Measurements from ENCODE around the gene TXNDC11. TPM values are rescaled to one million over a fixed set of nuclear protein-coding genes. Genes with fewer than 3 reads are reported as not detected.

The TXNDC11 gene
- total and polyA plus RNA-seq, 9 of the 15 experiments (the other 6 are each of a cell fraction or from before 2014, with no cell fraction given) = 0.66 to 32.6 (median 26.2) TPM

DNA sequence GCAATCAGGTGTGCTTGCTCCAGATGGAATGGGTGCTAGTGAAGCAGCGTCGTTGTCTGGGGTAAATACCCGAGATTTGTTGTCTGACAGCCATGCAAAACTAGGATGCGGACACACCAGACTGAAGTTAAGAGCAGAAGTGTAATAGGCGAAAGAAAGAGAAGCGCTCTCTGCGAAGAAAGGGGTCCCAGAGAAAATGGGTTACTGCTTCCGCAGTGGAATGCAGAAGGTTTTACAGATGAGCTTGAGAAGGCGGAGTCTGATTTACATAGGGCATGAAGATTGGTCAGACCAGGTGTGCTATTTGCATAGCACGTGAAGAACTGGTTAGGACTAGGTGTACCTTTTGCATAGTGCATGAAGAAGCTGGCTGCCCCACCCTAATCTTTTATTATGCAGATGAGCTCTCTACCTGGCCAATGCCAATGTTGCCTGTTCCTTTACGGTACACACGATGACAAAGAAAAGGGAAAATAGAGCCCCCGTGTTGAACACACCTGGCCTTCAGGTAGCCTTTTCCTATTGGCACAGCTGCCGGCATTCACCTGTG is 106.4 kb downstream of the TXNDC11 start:
- H4K20me1 ChIP-seq (replicated peaks; ENCODE audit: control insufficient read depth, insufficient read depth, low read length) = 0 out of 2 replicates have a peak, but pooled peaks cover 3% of the 10 kb centered on the region
- POLR2A ChIA-PET = interaction anchor here (0.6 to 2.2 kb wide), 3 partner anchors 9 to 29 kb away, joined by 3 to 8 read pairs (median 5); no protein-coding TSS in a partner anchor
- H2AFZ ChIP-seq (ENCODE audit: low read depth, low read length) = no peak overlapping the region
- in situ Hi-C loops (cut with MboI) (no loop called here), intact Hi-C loops (cut with micrococcal nuclease) (no loop called here)
- peaks cover 3 to 47% of the 10 kb centered on the region in 2 experiments; a peak in 4 of 5 replicates for H3K27me3 ChIP-seq (ENCODE audit: control insufficient read depth in 2 of 2, insufficient read depth in 2 of 2, low read length in 2 of 2)
- peaks cover 5 to 9% of the 10 kb centered on the region in 2 experiments; a peak in 4 of 5 replicates for H3K4me1 ChIP-seq (replicated peaks in 1 of 2; ENCODE audit: control insufficient read depth in 2 of 2, insufficient read depth in 2 of 2, low read length in 2 of 2)
- 10% methylated on average over 14 of the region's 14 CpGs for WGBS (ENCODE audit: insufficient coverage, low coverage, missing lambda C conversion rate)
- no peaks in the 10 kb centered on the region for H3K9me3 ChIP-seq (replicated peaks; ENCODE audit: control insufficient read depth, insufficient read depth, low read depth, low read length)
- FAIRE-seq (peak; percentile 70), ATAC-seq (peak; percentile 78), DNase-seq (ENCODE audit: extremely low read depth in 1 of 4, low spot score in 3 of 4) (peak in 1 of 4 experiments; percentile 41)
- H3K9me1 ChIP-seq (ENCODE audit: control insufficient read depth, insufficient read depth, low read length) = no peaks in the 10 kb centered on the region
- no peak overlapping the region for H3K27ac ChIP-seq (ENCODE audit: extremely low read depth, low read depth, low read length)
- H3K36me3 ChIP-seq (ENCODE audit: control insufficient read depth, insufficient read depth, low read length) = no peaks in the 10 kb centered on the region
- CTCF ChIA-PET (ENCODE audit: low intra/inter-chr PET ratio) = no interaction called here
- no peak overlapping the region for H3K4me3 ChIP-seq
- no peak overlapping the region for H3K9ac ChIP-seq (ENCODE audit: insufficient read depth in 1 of 2, low read depth in 2 of 2, low read length in 2 of 2)
- BruUV-seq (replicated peaks) = no TSS peak
- H3K4me2 ChIP-seq (ENCODE audit: insufficient read depth, low read length) = no peak overlapping the region
- no peaks in the 10 kb centered on the region for H3K79me2 ChIP-seq (ENCODE audit: control insufficient read depth, insufficient read depth, low read length)
- TF ChIP-seq, protein P1, sequence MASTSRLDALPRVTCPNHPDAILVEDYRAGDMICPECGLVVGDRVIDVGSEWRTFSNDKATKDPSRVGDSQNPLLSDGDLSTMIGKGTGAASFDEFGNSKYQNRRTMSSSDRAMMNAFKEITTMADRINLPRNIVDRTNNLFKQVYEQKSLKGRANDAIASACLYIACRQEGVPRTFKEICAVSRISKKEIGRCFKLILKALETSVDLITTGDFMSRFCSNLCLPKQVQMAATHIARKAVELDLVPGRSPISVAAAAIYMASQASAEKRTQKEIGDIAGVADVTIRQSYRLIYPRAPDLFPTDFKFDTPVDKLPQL (IDR thresholded peaks at IDR 0.05; ENCODE audit: extremely low read depth, insufficient read length) = no peak
- TF ChIP-seq BRD9 (IDR thresholded peaks at IDR 0.05; ENCODE audit: low read depth, partially characterized antibody) (no peak), CTBP1 (IDR thresholded peaks at IDR 0.05; ENCODE audit: borderline replicate concordance) (peak; percentile 16; the same call in 1 of the 2 replicates), HSF4 (CRISPR knock-in tag; IDR thresholded peaks at IDR 0.05; ENCODE audit: borderline replicate concordance) (no peak)
- TF ChIP-seq, protein P2, sequence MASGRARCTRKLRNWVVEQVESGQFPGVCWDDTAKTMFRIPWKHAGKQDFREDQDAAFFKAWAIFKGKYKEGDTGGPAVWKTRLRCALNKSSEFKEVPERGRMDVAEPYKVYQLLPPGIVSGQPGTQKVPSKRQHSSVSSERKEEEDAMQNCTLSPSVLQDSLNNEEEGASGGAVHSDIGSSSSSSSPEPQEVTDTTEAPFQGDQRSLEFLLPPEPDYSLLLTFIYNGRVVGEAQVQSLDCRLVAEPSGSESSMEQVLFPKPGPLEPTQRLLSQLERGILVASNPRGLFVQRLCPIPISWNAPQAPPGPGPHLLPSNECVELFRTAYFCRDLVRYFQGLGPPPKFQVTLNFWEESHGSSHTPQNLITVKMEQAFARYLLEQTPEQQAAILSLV (tag; IDR thresholded peaks at IDR 0.05) = no peak
- TF ChIP-seq, protein P3, sequence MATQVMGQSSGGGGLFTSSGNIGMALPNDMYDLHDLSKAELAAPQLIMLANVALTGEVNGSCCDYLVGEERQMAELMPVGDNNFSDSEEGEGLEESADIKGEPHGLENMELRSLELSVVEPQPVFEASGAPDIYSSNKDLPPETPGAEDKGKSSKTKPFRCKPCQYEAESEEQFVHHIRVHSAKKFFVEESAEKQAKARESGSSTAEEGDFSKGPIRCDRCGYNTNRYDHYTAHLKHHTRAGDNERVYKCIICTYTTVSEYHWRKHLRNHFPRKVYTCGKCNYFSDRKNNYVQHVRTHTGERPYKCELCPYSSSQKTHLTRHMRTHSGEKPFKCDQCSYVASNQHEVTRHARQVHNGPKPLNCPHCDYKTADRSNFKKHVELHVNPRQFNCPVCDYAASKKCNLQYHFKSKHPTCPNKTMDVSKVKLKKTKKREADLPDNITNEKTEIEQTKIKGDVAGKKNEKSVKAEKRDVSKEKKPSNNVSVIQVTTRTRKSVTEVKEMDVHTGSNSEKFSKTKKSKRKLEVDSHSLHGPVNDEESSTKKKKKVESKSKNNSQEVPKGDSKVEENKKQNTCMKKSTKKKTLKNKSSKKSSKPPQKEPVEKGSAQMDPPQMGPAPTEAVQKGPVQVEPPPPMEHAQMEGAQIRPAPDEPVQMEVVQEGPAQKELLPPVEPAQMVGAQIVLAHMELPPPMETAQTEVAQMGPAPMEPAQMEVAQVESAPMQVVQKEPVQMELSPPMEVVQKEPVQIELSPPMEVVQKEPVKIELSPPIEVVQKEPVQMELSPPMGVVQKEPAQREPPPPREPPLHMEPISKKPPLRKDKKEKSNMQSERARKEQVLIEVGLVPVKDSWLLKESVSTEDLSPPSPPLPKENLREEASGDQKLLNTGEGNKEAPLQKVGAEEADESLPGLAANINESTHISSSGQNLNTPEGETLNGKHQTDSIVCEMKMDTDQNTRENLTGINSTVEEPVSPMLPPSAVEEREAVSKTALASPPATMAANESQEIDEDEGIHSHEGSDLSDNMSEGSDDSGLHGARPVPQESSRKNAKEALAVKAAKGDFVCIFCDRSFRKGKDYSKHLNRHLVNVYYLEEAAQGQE (IDR thresholded peaks at IDR 0.05; ENCODE audit: borderline replicate concordance) = peak; percentile 61
- TF ChIP-seq, protein P3 (CRISPR knock-in tag; IDR thresholded peaks at IDR 0.05; ENCODE audit: low read depth) = no peak
- TF ChIP-seq, protein P4, sequence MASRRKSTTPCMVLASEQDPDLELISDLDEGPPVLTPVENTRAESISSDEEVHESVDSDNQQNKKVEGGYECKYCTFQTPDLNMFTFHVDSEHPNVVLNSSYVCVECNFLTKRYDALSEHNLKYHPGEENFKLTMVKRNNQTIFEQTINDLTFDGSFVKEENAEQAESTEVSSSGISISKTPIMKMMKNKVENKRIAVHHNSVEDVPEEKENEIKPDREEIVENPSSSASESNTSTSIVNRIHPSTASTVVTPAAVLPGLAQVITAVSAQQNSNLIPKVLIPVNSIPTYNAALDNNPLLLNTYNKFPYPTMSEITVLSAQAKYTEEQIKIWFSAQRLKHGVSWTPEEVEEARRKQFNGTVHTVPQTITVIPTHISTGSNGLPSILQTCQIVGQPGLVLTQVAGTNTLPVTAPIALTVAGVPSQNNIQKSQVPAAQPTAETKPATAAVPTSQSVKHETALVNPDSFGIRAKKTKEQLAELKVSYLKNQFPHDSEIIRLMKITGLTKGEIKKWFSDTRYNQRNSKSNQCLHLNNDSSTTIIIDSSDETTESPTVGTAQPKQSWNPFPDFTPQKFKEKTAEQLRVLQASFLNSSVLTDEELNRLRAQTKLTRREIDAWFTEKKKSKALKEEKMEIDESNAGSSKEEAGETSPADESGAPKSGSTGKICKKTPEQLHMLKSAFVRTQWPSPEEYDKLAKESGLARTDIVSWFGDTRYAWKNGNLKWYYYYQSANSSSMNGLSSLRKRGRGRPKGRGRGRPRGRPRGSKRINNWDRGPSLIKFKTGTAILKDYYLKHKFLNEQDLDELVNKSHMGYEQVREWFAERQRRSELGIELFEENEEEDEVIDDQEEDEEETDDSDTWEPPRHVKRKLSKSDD (conservative IDR thresholded peaks at IDR 0.05; ENCODE audit: low read length) = no peak
